GM12872 (cell line): Measurements from ENCODE around the gene LMO2.

Experiments
- CTCF ChIP-seq: IDR thresholded peaks from 3 replicates; pipeline ENCODE4 v1.5.1; 2011; ENCODE audit warnings: low read depth, mild to moderate bottlenecking, low read length, moderate library complexity; ENCODE audit not compliant: insufficient read depth

Gene LMO2

GRCh38 chr11:33847251-33847650, 44.6 kb downstream of the LMO2 start:
- TF ChIP-seq CTCF: no peak

- no peak for TF ChIP-seq CTCF
These were observed 47.6 kb downstream of the LMO2 start for GRCh38 chr11:33844236-33844635.

- TF ChIP-seq CTCF: no peak
These were observed 48.9 kb downstream of the LMO2 start for GRCh38 chr11:33843018-33843417.

DNA sequence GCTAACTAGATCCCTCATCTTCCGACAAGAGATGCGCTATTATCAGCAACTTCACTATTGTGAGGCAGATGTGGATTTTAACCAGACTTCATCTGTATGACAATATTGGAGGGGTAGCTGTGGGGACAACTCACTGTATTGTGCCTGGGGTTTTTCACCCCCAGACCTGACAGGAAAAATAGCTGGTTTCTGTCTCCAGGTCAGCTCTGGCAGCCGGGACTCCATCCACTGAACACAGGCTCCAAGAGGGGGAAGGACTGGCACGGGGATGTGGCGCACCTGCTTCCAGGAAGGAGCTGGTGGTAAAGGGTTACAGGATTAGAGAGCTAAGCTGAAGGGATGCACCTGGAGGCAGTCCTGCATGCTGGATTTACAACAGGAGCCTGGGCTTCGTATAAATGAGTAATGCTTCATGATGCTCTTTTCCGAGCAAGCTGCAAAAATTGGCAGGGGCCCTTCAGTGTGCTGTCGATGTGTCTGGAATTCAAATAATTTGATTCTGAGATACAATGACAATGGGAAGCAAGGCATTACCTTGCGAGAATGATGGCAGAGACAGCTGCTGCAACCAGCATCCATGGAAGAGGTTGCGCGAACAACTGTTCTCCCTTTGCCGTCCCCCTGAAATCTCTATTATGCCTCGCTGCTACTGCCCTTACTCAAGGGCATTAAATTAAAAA, 49.5 kb downstream of the LMO2 start:
- TF ChIP-seq CTCF: no peak

GRCh38 chr11:33835143-33835878, 56.6 kb downstream of the LMO2 start:
- 0 out of 3 replicates have a peak, but pooled peaks have one; percentile 9 for TF ChIP-seq CTCF

DNA sequence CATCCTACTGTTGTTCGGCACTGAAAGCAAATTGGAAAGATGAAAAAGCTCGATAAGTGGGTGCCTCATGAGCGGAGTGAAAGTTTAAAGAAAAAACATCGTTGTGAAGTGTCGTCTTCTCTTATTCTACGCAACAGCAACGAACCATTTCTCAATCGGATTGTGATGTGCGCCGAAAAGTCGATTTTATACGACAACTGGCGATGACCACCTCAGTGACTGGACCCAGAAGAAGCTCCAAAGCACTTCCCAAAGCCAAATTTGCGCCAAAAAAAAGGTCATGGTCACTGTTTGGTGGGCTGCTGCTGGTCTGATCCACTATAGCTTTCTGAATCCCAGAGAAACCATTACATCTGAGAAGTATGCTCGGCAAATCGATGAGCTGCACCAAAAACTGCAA, 59.2 kb downstream of the LMO2 start:
- no peak for TF ChIP-seq CTCF

- no peak for TF ChIP-seq CTCF
These were observed 60.8 kb downstream of the LMO2 start for GRCh38 chr11:33830903-33831648.
